ENCODE measurements around the gene DAP.

Gene DAP

DNA sequence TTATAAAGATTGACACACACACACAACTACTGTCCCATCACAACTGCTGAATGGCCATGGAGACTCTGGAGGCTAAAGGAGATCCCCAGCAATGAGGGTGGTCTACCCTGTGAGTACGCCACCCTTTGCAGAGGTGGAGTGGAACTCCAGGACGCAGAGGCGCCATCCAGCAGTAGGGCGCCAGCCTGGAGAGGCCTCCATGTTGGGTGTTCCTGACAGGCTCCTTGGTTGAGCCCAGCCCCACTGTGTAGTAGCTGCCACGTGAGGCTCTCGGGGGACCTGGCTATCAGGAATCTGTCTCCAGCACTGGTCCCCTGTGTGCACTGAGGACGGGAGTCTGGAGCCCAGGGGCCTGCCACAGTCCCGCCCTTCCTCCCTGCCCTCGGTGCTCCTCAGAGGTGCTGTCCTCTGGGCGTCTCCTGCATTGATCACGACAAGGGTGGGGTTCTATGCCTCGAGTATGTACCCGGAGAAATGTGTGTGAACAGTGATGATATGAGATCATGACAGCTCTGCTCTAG is 72.3 kb downstream of the DAP start:
- TF ChIP-seq, protein P1, sequence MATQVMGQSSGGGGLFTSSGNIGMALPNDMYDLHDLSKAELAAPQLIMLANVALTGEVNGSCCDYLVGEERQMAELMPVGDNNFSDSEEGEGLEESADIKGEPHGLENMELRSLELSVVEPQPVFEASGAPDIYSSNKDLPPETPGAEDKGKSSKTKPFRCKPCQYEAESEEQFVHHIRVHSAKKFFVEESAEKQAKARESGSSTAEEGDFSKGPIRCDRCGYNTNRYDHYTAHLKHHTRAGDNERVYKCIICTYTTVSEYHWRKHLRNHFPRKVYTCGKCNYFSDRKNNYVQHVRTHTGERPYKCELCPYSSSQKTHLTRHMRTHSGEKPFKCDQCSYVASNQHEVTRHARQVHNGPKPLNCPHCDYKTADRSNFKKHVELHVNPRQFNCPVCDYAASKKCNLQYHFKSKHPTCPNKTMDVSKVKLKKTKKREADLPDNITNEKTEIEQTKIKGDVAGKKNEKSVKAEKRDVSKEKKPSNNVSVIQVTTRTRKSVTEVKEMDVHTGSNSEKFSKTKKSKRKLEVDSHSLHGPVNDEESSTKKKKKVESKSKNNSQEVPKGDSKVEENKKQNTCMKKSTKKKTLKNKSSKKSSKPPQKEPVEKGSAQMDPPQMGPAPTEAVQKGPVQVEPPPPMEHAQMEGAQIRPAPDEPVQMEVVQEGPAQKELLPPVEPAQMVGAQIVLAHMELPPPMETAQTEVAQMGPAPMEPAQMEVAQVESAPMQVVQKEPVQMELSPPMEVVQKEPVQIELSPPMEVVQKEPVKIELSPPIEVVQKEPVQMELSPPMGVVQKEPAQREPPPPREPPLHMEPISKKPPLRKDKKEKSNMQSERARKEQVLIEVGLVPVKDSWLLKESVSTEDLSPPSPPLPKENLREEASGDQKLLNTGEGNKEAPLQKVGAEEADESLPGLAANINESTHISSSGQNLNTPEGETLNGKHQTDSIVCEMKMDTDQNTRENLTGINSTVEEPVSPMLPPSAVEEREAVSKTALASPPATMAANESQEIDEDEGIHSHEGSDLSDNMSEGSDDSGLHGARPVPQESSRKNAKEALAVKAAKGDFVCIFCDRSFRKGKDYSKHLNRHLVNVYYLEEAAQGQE (IDR thresholded peaks at IDR 0.05; ENCODE audit: insufficient read depth in 1 of 2, low read depth in 2 of 2, low read length in 2 of 2): no peak
- TF ChIP-seq SIN3A (IDR thresholded peaks at IDR 0.05; ENCODE audit: borderline replicate concordance, insufficient read depth, low read length) (no peak), POLR2AphosphoS5 (IDR thresholded peaks at IDR 0.05; ENCODE audit: low read depth, low read length) (no peak), FOXP2 (optimal IDR thresholded peaks at IDR 0.05; ENCODE audit: borderline replicate concordance, extremely low read depth, extremely low read length, insufficient read depth) (no peak), TAF1 (IDR thresholded peaks at IDR 0.05; ENCODE audit: borderline replicate concordance, insufficient read depth, low read length) (no peak)

DNA sequence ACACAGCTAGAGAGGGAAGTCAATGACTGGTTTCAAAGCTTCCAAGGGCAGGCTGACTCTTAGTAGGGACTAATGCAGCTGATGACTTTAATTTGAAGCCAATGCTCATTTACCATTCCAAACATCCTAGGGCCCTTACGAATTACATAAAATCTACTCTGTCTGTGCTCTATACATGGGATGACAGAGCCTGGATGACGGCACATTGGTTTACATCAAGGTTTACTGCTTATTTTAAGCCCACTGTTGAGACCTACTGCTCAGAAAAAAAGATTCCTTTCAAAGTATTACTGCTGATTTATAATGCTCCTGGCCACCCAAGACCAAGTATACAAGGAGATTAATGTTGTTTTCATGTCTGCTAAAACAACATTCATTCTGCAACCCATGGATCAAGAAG is 74.1 kb downstream of the DAP start:
- TF ChIP-seq SIN3A (IDR thresholded peaks at IDR 0.05; ENCODE audit: borderline replicate concordance, insufficient read depth, low read length): no peak
- TF ChIP-seq FOXP2 (optimal IDR thresholded peaks at IDR 0.05; ENCODE audit: borderline replicate concordance, extremely low read depth, extremely low read length, insufficient read depth): no peak
- TF ChIP-seq TAF1 (IDR thresholded peaks at IDR 0.05; ENCODE audit: borderline replicate concordance, insufficient read depth, low read length): no peak
- TF ChIP-seq, protein P1 (IDR thresholded peaks at IDR 0.05; ENCODE audit: insufficient read depth in 1 of 2, low read depth in 2 of 2, low read length in 2 of 2): no peak
- no peak for TF ChIP-seq POLR2AphosphoS5 (IDR thresholded peaks at IDR 0.05; ENCODE audit: low read depth, low read length)

DNA sequence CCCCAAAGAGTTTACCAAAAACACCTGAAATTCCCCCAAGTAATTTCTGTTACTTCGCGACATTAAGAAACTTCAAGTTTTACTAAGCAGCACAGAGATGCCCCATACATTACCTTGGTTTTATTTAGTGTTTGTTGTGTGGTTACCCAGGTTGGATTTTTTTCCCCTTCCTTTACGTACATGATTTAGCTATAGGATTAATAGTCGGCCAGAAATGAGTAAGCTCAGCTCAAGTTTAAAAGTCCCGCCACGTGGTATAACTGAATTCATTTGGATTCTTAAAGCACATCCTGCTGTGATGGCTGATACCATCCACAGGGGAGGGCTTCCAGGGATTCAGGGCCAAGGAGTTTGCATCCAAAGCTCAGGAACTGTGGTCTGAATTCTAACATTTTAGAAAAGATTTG is 75.9 kb downstream of the DAP start:
- TF ChIP-seq, protein P1 (IDR thresholded peaks at IDR 0.05; ENCODE audit: insufficient read depth in 1 of 2, low read depth in 2 of 2, low read length in 2 of 2): no peak
- no peak for TF ChIP-seq FOXP2 (optimal IDR thresholded peaks at IDR 0.05; ENCODE audit: borderline replicate concordance, extremely low read depth, extremely low read length, insufficient read depth)
- no peak for TF ChIP-seq SIN3A (IDR thresholded peaks at IDR 0.05; ENCODE audit: borderline replicate concordance, insufficient read depth, low read length)
- TF ChIP-seq TAF1 (IDR thresholded peaks at IDR 0.05; ENCODE audit: borderline replicate concordance, insufficient read depth, low read length): no peak
- no peak for TF ChIP-seq POLR2AphosphoS5 (IDR thresholded peaks at IDR 0.05; ENCODE audit: low read depth, low read length)

DNA sequence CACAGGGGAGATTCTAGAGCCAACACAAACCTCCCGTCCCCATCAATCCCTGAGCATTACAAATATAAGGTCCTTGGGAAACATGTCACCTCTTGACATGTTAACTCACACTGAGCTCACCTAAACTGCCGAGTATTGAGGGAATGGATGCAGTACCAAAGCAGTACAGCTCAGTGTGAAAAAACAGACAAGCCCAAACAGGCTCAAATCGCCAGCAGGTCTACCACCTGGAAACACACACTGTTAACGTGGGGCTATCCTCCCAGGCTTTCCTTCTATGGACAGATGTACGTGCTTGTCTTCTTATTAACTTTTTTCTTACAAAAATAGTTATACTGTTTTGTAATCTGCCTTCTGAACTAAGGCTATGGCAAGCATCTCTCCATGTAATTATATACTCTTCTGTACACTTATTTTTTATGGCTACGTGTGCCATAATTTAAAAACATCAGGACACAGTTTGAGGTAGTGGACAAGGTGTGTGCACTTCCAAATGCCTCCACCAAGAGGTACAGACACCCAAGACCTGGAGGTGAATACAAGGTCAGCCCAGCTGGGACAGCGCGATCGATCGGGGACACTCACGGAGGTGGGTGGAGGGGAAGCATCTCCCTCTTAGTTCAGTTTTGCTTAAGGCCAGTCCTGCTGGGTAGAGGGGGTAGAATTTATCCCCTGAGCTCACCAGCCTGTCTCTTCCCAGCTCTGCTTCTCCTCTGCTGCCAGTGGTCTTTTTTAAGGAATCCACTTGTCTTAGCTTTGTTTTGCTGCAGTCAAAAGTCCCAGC is 76.5 kb downstream of the DAP start:
- TF ChIP-seq TAF1 (IDR thresholded peaks at IDR 0.05; ENCODE audit: borderline replicate concordance, insufficient read depth, low read length) (no peak), FOXP2 (optimal IDR thresholded peaks at IDR 0.05; ENCODE audit: borderline replicate concordance, extremely low read depth, extremely low read length, insufficient read depth) (no peak), SIN3A (IDR thresholded peaks at IDR 0.05; ENCODE audit: borderline replicate concordance, insufficient read depth, low read length) (no peak), POLR2AphosphoS5 (IDR thresholded peaks at IDR 0.05; ENCODE audit: low read depth, low read length) (no peak)
- TF ChIP-seq, protein P1 (IDR thresholded peaks at IDR 0.05; ENCODE audit: insufficient read depth in 1 of 2, low read depth in 2 of 2, low read length in 2 of 2): no peak
